Measurements from ENCODE around the gene STXBP6.

The STXBP6 gene

GRCh38 chr14:25052921-25053320, 3.0 kb upstream of the STXBP6 start:
- no peak for TF ChIP-seq CTCF (IDR thresholded peaks at IDR 0.05; ENCODE audit: low read depth, low read length)
- DNase-seq (ENCODE audit: extremely low read depth, low read depth): no peak

GRCh38 chr14:25052385-25052784, 2.4 kb upstream of the STXBP6 start:
- DNase-seq (ENCODE audit: extremely low read depth, low read depth): no peak
- TF ChIP-seq CTCF (IDR thresholded peaks at IDR 0.05; ENCODE audit: low read depth, low read length): no peak

- no peak for DNase-seq (ENCODE audit: extremely low read depth, low read depth)
- TF ChIP-seq CTCF (IDR thresholded peaks at IDR 0.05; ENCODE audit: low read depth, low read length): no peak
Measured at GRCh38 chr14:25050269-25051150, 563 bp upstream of the STXBP6 start.

- no peak for TF ChIP-seq CTCF (IDR thresholded peaks at IDR 0.05; ENCODE audit: low read depth, low read length)
- DNase-seq (ENCODE audit: extremely low read depth, low read depth): no peak
Measured at GRCh38 chr14:25049093-25049567, 817 bp downstream of the STXBP6 start.

- no peak for DNase-seq (ENCODE audit: extremely low read depth, low read depth)
- TF ChIP-seq CTCF (IDR thresholded peaks at IDR 0.05; ENCODE audit: low read depth, low read length): no peak
Measured at GRCh38 chr14:25048170-25049016, 1.6 kb downstream of the STXBP6 start.

GRCh38 chr14:25046301-25046943, 3.5 kb downstream of the STXBP6 start:
- DNase-seq (ENCODE audit: extremely low read depth, low read depth): no peak
- TF ChIP-seq CTCF (IDR thresholded peaks at IDR 0.05; ENCODE audit: low read depth, low read length): no peak

Data from AG09319 (cell line).